ENCODE measurements around the gene AIP.

DNA sequence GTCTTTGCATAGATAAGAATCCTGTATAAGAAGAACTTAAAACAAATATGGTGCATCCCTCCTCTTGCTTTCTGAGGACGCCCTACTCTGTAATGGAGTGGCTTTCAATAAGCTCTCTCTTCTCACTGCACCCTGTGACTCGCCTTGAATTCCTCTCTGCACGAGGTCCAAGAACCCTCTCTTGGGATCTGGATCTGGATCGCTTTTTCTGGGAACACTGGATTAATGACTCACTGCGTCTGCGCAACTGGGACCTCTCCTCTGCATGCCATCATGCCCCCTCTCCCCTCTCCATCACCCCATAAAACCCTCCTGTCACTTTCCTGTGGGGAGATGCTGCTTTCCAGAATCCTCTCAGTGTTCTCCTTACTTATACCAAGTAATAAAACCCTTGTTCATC lies 55.5 kb downstream of the AIP start:
- TF ChIP-seq CTCF (IDR thresholded peaks at IDR 0.05; ENCODE audit: control extremely low read depth in 1 of 3, insufficient read depth in 1 of 3, low read depth in 1 of 3, low read length in 3 of 3) (no peak), GABPA (IDR thresholded peaks at IDR 0.05; ENCODE audit: borderline replicate concordance, insufficient read depth, low read length) (no peak), POLR2A (IDR thresholded peaks at IDR 0.05; ENCODE audit: control extremely low read depth in 1 of 2, low read depth in 2 of 2, low read length in 2 of 2) (no peak), SP1 (IDR thresholded peaks at IDR 0.05; ENCODE audit: low read depth, low read length) (no peak), KDM1A (IDR thresholded peaks at IDR 0.05; ENCODE audit: borderline replicate concordance, low read length) (no peak), MAX (IDR thresholded peaks at IDR 0.05) (no peak), GTF2F1 (IDR thresholded peaks at IDR 0.05; ENCODE audit: borderline replicate concordance, low read depth, low read length) (no peak), POLR2AphosphoS5 (IDR thresholded peaks at IDR 0.05; ENCODE audit: low read depth, low read length) (no peak), RNF2 (IDR thresholded peaks at IDR 0.05; ENCODE audit: borderline replicate concordance, low read depth, low read length, missing control alignments, poor library complexity, severe bottlenecking) (no peak)

All from H1 (cell line).